ENCODE measurements around the gene DDX59. TPM values are rescaled to one million over a fixed set of nuclear protein-coding genes. Genes with fewer than 3 reads are reported as not detected.

The DDX59 gene
- 10 to 100 TPM; 22.5 to 23.8 TPM for total RNA-seq

DNA sequence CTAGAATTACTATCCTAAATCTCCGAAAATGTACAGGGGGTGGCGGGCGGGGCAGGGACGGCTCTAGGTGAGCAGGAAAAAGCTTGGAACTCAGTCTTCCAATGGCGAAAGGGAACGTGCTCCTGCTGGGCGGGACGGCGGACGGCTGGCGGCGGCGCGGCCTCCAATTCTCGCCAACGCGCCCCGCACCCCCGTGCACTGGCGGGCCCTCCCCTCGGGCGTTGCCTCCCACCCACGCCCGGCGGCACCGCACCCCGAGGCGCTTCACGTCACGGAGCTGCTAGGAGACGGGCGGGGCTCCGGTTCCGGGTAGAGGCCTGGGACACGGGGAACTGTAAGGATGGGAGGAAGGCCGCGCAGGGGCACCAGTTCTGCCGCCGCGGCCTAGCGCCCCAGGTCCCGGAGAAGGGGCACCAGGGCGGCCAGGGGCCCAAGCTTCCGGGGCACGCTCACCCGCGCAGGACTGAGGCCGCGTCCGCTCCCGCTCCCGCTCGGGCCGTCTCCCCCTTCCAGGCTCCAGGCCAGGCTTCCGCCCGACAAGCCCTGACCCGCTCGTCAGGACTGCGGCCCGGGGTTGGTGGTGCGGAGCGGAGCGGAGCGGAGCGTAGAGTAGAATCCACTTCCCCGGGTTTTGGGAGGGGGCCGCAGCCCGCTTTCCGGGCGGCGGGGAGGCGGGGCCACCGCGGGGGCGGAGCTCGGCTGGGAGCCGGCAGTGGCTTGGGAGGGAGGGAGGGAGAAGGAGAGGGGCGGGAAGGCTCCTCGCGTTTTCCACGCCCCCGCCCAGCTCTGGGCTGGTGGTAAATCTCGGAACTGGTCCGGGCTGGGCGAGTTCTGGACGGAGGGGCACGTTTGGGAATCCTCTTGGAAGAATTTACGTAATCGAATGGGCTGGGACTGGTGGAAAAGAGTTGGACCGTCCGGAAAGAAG is at the start of gene DDX59:
Gene DDX59 (minus strand): TSS at position 594 of the 928 bp plus-strand sequence. CDS start 3,167 bp downstream, outside the sequence.
- no peaks in the 10 kb centered on the region for H3K27me3 Mint-ChIP-seq
- H3K9me3 Mint-ChIP-seq, result no peaks in the 10 kb centered on the region
- ChIA-PET CTCF (interaction anchor here (0.6 to 4.5 kb wide), 13 partner anchors 9 to 449 kb away, joined by 3 to 38 read pairs (median 3); no protein-coding TSS in a partner anchor), POLR2A (interaction anchor here (0.6 to 2.3 kb wide), 19 partner anchors 7 to 356 kb away, joined by 3 to 14 read pairs (median 4); partner anchors contain the start of genes CAMSAP2 and KIF14)
- H3K27ac Mint-ChIP-seq, result peak within 1 kb of the TSS; percentile 94
- H3K4me3 Mint-ChIP-seq, result peak within 1 kb of the TSS; percentile 94
- peak; percentile 85 for ATAC-seq
- DNase-seq, result peak; percentile 95
- TF ChIP-seq CTCF (IDR thresholded peaks at IDR 0.05), result no peak
- H3K36me3 Mint-ChIP-seq (ENCODE audit: low read depth), result peaks cover 14% of the 10 kb centered on the region
- intact Hi-C loops (cut with micrococcal nuclease), result loop anchor here (2.0 kb wide), 1 partner anchor 49 kb away; the partner anchor contains the start of gene KIF14
- H3K4me1 Mint-ChIP-seq (ENCODE audit: low read depth), result peaks cover 39% of the 10 kb centered on the region

GRCh38 chr1:200714504-200715187 is 44.9 kb upstream of the DDX59 start:
- H3K27ac Mint-ChIP-seq, result no peak overlapping the region
- peaks cover 8% of the 10 kb centered on the region for H3K27me3 Mint-ChIP-seq
- no peaks in the 10 kb centered on the region for H3K4me1 Mint-ChIP-seq (ENCODE audit: low read depth)
- intact Hi-C loops (cut with micrococcal nuclease), result no loop called here
- CTCF ChIA-PET, result no interaction called here
- ATAC-seq, result no peak
- no peaks in the 10 kb centered on the region for H3K36me3 Mint-ChIP-seq (ENCODE audit: low read depth)
- no peaks in the 10 kb centered on the region for H3K9me3 Mint-ChIP-seq
- no peak for TF ChIP-seq CTCF (IDR thresholded peaks at IDR 0.05)
- no peak overlapping the region for H3K4me3 Mint-ChIP-seq
- POLR2A ChIA-PET, result no interaction called here
- no peak for DNase-seq

DNA sequence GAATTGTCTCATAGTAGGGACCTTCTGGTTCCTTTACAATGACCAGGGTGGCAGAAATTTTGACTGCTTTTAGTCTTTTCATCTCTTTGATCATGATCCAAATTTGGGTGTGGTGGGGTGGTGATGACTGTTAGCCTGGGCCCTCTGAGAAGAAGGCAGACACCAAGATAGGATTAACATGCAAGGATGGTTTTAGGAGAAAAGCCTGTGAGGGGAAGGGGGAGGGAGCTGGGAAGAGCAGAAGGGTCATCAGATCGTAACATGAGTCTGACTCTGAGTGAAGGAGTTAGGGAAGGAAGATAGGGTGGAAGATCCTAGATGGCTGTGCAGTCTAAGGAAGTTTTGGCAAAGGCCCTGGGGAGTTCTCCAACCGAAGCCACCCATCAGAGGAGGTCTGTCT is 40.5 kb upstream of the DDX59 start:
- Mint-ChIP-seq H3K9me3 (no peaks in the 10 kb centered on the region), H3K4me1 (ENCODE audit: low read depth) (no peaks in the 10 kb centered on the region), H3K4me3 (no peak overlapping the region), H3K27ac (no peak overlapping the region), H3K36me3 (ENCODE audit: low read depth) (no peaks in the 10 kb centered on the region), H3K27me3 (peaks cover 2% of the 10 kb centered on the region)
- intact Hi-C loops (cut with micrococcal nuclease), result no loop called here
- CTCF ChIA-PET, result no interaction called here
- POLR2A ChIA-PET, result no interaction called here
- no peak for DNase-seq
- TF ChIP-seq CTCF (IDR thresholded peaks at IDR 0.05), result no peak
- ATAC-seq, result no peak

DNA sequence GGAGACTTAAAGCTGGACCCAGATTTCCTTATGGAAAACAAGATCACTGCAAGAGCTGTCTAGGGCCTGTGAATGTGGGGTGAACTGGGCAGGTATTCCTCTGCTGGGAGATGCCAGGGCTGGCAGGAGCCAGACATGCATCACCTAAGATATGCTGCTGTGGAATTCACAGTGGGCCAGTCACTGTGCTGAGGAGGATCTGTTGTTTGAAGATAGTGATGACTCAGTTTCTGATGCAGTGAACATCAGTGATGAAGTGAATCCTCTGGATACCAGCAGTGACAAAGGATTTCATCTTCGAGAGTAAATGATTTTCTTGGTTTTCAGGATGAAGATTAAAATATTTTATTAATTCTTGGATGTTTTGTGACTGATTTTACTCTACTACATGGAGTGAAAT is 39.1 kb upstream of the DDX59 start:
- no peaks in the 10 kb centered on the region for H3K27me3 Mint-ChIP-seq
- no peaks in the 10 kb centered on the region for H3K4me1 Mint-ChIP-seq (ENCODE audit: low read depth)
- H3K9me3 Mint-ChIP-seq, result no peaks in the 10 kb centered on the region
- no peak overlapping the region for H3K27ac Mint-ChIP-seq
- ChIA-PET POLR2A (no interaction called here), CTCF (no interaction called here)
- intact Hi-C loops (cut with micrococcal nuclease), result no loop called here
- no peak overlapping the region for H3K4me3 Mint-ChIP-seq
- no peak for ATAC-seq
- no peak for DNase-seq
- no peaks in the 10 kb centered on the region for H3K36me3 Mint-ChIP-seq (ENCODE audit: low read depth)
- no peak for TF ChIP-seq CTCF (IDR thresholded peaks at IDR 0.05)

DNA sequence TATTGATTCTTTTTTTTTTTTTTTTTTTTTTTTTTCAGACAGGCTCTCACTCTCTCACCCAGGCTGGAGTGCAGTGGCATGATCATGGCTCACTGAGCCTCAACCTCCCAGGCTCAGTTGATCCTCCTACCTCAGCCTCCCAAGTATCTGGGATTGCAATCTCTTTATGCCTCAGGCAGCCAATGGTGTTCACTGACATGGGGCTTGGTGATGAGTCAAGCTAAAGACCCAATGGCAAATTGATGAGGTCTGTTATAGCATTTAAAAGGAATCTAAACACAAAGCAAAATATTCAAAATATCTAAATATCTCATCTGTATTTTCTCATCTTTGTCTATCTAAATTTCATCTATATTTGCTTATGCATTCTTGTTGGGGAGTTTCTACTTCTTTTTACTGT is 38.5 kb upstream of the DDX59 start:
- Mint-ChIP-seq H3K36me3 (ENCODE audit: low read depth) (no peaks in the 10 kb centered on the region), H3K27ac (no peak overlapping the region), H3K4me3 (no peak overlapping the region), H3K27me3 (no peaks in the 10 kb centered on the region), H3K4me1 (ENCODE audit: low read depth) (no peaks in the 10 kb centered on the region), H3K9me3 (no peaks in the 10 kb centered on the region)
- intact Hi-C loops (cut with micrococcal nuclease), result no loop called here
- POLR2A ChIA-PET, result no interaction called here
- TF ChIP-seq CTCF (IDR thresholded peaks at IDR 0.05), result no peak
- CTCF ChIA-PET, result no interaction called here
- DNase-seq, result no peak
- no peak for ATAC-seq

Measured in activated CD8-positive, alpha-beta T cell treated with anti-CD3 and anti-CD28 coated beads for 36 hours (primary cell).